ENCODE data around the gene ERGIC1.

DNA sequence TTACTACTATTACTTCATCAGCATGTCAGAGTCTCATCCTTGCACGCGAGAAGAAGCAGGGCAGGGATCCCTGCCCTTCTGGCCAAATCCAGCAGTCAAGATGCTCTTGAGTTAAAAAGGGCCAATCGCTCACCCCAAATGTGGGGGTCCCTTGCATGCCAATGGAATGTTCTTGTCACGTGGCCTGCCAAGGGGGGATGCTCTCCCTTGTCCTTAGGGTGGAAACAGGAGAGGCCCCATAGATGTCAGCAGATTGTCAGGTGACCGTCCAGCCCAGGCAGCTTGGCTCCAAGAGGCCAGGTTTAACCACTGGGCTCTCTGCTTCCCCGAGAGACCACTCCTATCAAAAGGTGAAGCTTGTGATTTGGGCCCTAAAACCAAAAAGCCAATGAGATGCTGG lies 37.7 kb upstream of the ERGIC1 start:
- TF ChIP-seq, protein P1, sequence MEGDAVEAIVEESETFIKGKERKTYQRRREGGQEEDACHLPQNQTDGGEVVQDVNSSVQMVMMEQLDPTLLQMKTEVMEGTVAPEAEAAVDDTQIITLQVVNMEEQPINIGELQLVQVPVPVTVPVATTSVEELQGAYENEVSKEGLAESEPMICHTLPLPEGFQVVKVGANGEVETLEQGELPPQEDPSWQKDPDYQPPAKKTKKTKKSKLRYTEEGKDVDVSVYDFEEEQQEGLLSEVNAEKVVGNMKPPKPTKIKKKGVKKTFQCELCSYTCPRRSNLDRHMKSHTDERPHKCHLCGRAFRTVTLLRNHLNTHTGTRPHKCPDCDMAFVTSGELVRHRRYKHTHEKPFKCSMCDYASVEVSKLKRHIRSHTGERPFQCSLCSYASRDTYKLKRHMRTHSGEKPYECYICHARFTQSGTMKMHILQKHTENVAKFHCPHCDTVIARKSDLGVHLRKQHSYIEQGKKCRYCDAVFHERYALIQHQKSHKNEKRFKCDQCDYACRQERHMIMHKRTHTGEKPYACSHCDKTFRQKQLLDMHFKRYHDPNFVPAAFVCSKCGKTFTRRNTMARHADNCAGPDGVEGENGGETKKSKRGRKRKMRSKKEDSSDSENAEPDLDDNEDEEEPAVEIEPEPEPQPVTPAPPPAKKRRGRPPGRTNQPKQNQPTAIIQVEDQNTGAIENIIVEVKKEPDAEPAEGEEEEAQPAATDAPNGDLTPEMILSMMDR (IDR thresholded peaks at IDR 0.05) = no peak
- no peak for TF ChIP-seq POLR2AphosphoS5 (IDR thresholded peaks at IDR 0.05)

Data from prostate gland (tissue), 2 donors.